WTC11 (cell line): Measurements from ENCODE around the gene TOR1AIP2. TPM values are rescaled to one million over a fixed set of nuclear protein-coding genes. Genes with fewer than 3 reads are reported as not detected.
"Not testable (repeated sequence)": the region's sequence is repeated elsewhere in the genome, so short reads cannot be mapped to it uniquely, and the experiment has no call there.

Experiments used
- ATAC-seq: fragments of 200-7000 bp; cut with Tn5 transposase; 2 replicates; pipeline ENCODE4 v1.10.0; 2021; ENCODE audit warnings: mild to moderate bottlenecking, moderate library complexity
- CTCF ChIA-PET: fragments of 300-600 bp; sonication (Branson Sonifier 250); formaldehyde crosslinking; loops from one replicate; lab custom pipeline; 2021; ENCODE audit warnings: antibody characterized with exemption; lab: Charles Lee
- POLR2A ChIA-PET: fragments of 350-600 bp; sonication (Branson Sonifier 250); formaldehyde crosslinking; loops from one replicate; lab custom pipeline; 2021; ENCODE audit warnings: antibody characterized with exemption; lab: Charles Lee
- DNase-seq: peaks from one replicate; pipeline ENCODE4 v3.0.0; 2021; ENCODE audit warnings: low spot score
- H3K27ac Mint-ChIP-seq: 2 replicates; pipeline ENCODE4 v1.8.0; 2021; ENCODE audit warnings: mixed read lengths
- H3K27me3 Mint-ChIP-seq: 2 replicates; pipeline ENCODE4 v1.8.0; 2021; ENCODE audit warnings: low read depth, mild to moderate bottlenecking, moderate library complexity, mixed read lengths
- H3K36me3 Mint-ChIP-seq: 2 replicates; pipeline ENCODE4 v1.8.0; 2021; ENCODE audit warnings: mixed read lengths
- H3K4me1 Mint-ChIP-seq: 2 replicates; pipeline ENCODE4 v1.8.0; 2022; ENCODE audit warnings: mixed read lengths
- H3K4me3 Mint-ChIP-seq: 2 replicates; pipeline ENCODE4 v1.8.0; 2021; ENCODE audit warnings: mild to moderate bottlenecking, moderate library complexity, mixed read lengths
- H3K9me3 Mint-ChIP-seq: 2 replicates; pipeline ENCODE4 v1.8.0; 2021; ENCODE audit warnings: mixed read lengths
- AR ChIP-seq: fragments of 250-450 bp; sonication (Bioruptor Pico); IDR thresholded peaks from 2 replicates; pipeline ENCODE4 v1.9.0; 2021; ENCODE audit warnings: mild to moderate bottlenecking
- CTCF ChIP-seq: fragments of 200-600 bp; IDR thresholded peaks from 2 replicates; pipeline ENCODE4 v1.8.0; 2022; ENCODE audit warnings: antibody characterized with exemption
- EMX1 ChIP-seq: fragments of 250-450 bp; sonication (Bioruptor Pico); IDR thresholded peaks from 2 replicates; pipeline ENCODE4 v1.8.0; 2021; ENCODE audit warnings: mild to moderate bottlenecking
- ESRRA ChIP-seq: sonication (generic); formaldehyde crosslinking; IDR thresholded peaks from 2 replicates; pipeline ENCODE4 v1.8.1; 2022; ENCODE audit warnings: mild to moderate bottlenecking, missing genetic modification reagents, borderline replicate concordance
- ETV6 ChIP-seq: sonication (generic); formaldehyde crosslinking; IDR thresholded peaks from 2 replicates; pipeline ENCODE4 v1.8.1; 2022; ENCODE audit warnings: mild to moderate bottlenecking, missing genetic modification reagents
- MYBL2 ChIP-seq: sonication (generic); formaldehyde crosslinking; IDR thresholded peaks from 2 replicates; pipeline ENCODE4 v1.8.1; 2023; ENCODE audit warnings: mild to moderate bottlenecking, moderate library complexity, missing genetic modification reagents
- NFATC4 ChIP-seq: fragments of 250-450 bp; sonication (Bioruptor Pico); IDR thresholded peaks from 2 replicates; pipeline ENCODE4 v1.9.0; 2021; ENCODE audit warnings: mild to moderate bottlenecking
- NFE2L1 ChIP-seq: sonication (generic); formaldehyde crosslinking; IDR thresholded peaks from 2 replicates; pipeline ENCODE4 v1.8.1; 2023; ENCODE audit warnings: missing genetic modification reagents
- NR3C1 ChIP-seq: sonication (generic); formaldehyde crosslinking; conservative IDR thresholded peaks from 2 replicates; pipeline ENCODE4 v1.8.1; 2023; ENCODE audit warnings: low read depth, mild to moderate bottlenecking, missing genetic modification reagents
- PRRX2 ChIP-seq: fragments of 250-450 bp; sonication (Bioruptor Pico); IDR thresholded peaks from 2 replicates; pipeline ENCODE4 v1.8.0; 2021; ENCODE audit warnings: mild to moderate bottlenecking
- TEAD4 ChIP-seq: sonication (generic); formaldehyde crosslinking; IDR thresholded peaks from 2 replicates; pipeline ENCODE4 v1.8.0; 2022; ENCODE audit warnings: mild to moderate bottlenecking, missing genetic modification reagents
- ZNF138 ChIP-seq: sonication (generic); formaldehyde crosslinking; conservative IDR thresholded peaks from 2 replicates; pipeline ENCODE4 v1.8.1; 2022; ENCODE audit warnings: mild to moderate bottlenecking, moderate library complexity, missing genetic modification reagents
- ZNF671 ChIP-seq: fragments of 250-450 bp; sonication (Bioruptor Pico); IDR thresholded peaks from 2 replicates; pipeline ENCODE4 v1.8.0; 2021; ENCODE audit warnings: mild to moderate bottlenecking
- total RNA-seq: library from RNA; stranded (reverse); gene quantifications from 3 replicates; pipeline ENCODE4 v1.2.3, GENCODE V29; 2021
- TF ChIP-seq, protein P1 (sequence below): fragments of 250-450 bp; sonication (Bioruptor Pico); IDR thresholded peaks from 2 replicates; pipeline ENCODE4 v2.1.2; 2022; ENCODE audit warnings: mild to moderate bottlenecking, moderate library complexity
- TF ChIP-seq, protein P2 (sequence below): fragments of 250-450 bp; sonication (Bioruptor Pico); IDR thresholded peaks from 2 replicates; pipeline ENCODE4 v1.9.0; 2021; ENCODE audit warnings: mild to moderate bottlenecking
- TF ChIP-seq, protein P3 (sequence below): sonication (generic); formaldehyde crosslinking; IDR thresholded peaks from 2 replicates; pipeline ENCODE4 v1.8.0; 2023; ENCODE audit warnings: missing genetic modification reagents, mild to moderate bottlenecking, borderline replicate concordance
- TF ChIP-seq, protein P4 (sequence below): fragments of 250-450 bp; sonication (Bioruptor Pico); IDR thresholded peaks from 2 replicates; pipeline ENCODE4 v1.9.0; 2021; ENCODE audit warnings: moderate library complexity, mild to moderate bottlenecking, inconsistent platforms, borderline replicate concordance
- TF ChIP-seq, protein P5 (sequence below): sonication (generic); formaldehyde crosslinking; IDR thresholded peaks from 2 replicates; pipeline ENCODE4 v1.8.1; 2023; ENCODE audit warnings: mild to moderate bottlenecking, missing genetic modification reagents
- TF ChIP-seq, protein P6 (sequence below): sonication (generic); formaldehyde crosslinking; IDR thresholded peaks from 2 replicates; pipeline ENCODE4 v1.8.0; 2022; ENCODE audit warnings: mild to moderate bottlenecking, missing genetic modification reagents

Gene TOR1AIP2
- total RNA-seq, 1 experiment from 2014 or later: 57.2 TPM

DNA sequence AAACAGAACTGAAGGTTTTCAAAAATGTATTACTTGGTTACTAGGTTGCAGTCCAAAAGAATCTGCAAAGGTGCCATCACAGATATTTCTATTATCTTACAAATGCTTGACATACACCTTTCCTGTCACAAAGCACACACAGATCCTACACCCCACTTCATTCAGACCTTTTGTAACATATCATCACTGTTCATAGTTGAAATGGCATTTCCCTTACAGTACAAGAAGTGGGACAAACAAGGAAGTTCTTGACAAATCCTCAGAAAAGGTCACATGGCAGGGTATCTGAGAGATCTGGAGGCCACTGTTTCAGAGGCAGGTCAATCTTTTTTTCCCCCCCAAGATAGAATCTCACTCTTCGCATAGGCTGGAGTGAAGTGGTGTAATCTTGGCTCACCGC is 21.3 kb downstream of the TOR1AIP2 start:
- no peaks in the 10 kb centered on the region for H3K36me3 Mint-ChIP-seq
- POLR2A ChIA-PET: no interaction called here
- H3K4me1 Mint-ChIP-seq: no peaks in the 10 kb centered on the region
- CTCF ChIA-PET: no interaction called here
- no peaks in the 10 kb centered on the region for H3K9me3 Mint-ChIP-seq
- ATAC-seq: no peak
- DNase-seq: no peak
- H3K27ac Mint-ChIP-seq: no peak overlapping the region
- TF ChIP-seq NFATC4 (CRISPR knock-in tag) (no peak), ESRRA (CRISPR knock-in tag) (no peak), PRRX2 (no peak), EMX1 (no peak), MYBL2 (no peak), ZNF138 (no peak)
- TF ChIP-seq, protein P1, sequence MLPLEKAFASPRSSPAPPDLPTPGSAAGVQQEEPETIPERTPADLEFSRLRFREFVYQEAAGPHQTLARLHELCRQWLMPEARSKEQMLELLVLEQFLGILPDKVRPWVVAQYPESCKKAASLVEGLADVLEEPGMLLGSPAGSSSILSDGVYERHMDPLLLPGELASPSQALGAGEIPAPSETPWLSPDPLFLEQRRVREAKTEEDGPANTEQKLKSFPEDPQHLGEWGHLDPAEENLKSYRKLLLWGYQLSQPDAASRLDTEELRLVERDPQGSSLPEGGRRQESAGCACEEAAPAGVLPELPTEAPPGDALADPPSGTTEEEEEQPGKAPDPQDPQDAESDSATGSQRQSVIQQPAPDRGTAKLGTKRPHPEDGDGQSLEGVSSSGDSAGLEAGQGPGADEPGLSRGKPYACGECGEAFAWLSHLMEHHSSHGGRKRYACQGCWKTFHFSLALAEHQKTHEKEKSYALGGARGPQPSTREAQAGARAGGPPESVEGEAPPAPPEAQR (CRISPR knock-in tag): no peak
- TF ChIP-seq, protein P2, sequence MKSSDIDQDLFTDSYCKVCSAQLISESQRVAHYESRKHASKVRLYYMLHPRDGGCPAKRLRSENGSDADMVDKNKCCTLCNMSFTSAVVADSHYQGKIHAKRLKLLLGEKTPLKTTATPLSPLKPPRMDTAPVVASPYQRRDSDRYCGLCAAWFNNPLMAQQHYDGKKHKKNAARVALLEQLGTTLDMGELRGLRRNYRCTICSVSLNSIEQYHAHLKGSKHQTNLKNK (CRISPR knock-in tag): no peak
- TF ChIP-seq, protein P3, sequence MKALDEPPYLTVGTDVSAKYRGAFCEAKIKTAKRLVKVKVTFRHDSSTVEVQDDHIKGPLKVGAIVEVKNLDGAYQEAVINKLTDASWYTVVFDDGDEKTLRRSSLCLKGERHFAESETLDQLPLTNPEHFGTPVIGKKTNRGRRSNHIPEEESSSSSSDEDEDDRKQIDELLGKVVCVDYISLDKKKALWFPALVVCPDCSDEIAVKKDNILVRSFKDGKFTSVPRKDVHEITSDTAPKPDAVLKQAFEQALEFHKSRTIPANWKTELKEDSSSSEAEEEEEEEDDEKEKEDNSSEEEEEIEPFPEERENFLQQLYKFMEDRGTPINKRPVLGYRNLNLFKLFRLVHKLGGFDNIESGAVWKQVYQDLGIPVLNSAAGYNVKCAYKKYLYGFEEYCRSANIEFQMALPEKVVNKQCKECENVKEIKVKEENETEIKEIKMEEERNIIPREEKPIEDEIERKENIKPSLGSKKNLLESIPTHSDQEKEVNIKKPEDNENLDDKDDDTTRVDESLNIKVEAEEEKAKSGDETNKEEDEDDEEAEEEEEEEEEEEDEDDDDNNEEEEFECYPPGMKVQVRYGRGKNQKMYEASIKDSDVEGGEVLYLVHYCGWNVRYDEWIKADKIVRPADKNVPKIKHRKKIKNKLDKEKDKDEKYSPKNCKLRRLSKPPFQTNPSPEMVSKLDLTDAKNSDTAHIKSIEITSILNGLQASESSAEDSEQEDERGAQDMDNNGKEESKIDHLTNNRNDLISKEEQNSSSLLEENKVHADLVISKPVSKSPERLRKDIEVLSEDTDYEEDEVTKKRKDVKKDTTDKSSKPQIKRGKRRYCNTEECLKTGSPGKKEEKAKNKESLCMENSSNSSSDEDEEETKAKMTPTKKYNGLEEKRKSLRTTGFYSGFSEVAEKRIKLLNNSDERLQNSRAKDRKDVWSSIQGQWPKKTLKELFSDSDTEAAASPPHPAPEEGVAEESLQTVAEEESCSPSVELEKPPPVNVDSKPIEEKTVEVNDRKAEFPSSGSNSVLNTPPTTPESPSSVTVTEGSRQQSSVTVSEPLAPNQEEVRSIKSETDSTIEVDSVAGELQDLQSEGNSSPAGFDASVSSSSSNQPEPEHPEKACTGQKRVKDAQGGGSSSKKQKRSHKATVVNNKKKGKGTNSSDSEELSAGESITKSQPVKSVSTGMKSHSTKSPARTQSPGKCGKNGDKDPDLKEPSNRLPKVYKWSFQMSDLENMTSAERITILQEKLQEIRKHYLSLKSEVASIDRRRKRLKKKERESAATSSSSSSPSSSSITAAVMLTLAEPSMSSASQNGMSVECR: no peak
- TF ChIP-seq, protein P4, sequence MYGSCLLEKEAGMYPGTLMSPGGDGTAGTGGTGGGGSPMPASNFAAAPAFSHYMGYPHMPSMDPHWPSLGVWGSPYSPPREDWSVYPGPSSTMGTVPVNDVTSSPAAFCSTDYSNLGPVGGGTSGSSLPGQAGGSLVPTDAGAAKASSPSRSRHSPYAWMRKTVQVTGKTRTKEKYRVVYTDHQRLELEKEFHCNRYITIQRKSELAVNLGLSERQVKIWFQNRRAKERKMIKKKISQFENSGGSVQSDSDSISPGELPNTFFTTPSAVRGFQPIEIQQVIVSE (CRISPR knock-in tag): no peak
- TF ChIP-seq, protein P5, sequence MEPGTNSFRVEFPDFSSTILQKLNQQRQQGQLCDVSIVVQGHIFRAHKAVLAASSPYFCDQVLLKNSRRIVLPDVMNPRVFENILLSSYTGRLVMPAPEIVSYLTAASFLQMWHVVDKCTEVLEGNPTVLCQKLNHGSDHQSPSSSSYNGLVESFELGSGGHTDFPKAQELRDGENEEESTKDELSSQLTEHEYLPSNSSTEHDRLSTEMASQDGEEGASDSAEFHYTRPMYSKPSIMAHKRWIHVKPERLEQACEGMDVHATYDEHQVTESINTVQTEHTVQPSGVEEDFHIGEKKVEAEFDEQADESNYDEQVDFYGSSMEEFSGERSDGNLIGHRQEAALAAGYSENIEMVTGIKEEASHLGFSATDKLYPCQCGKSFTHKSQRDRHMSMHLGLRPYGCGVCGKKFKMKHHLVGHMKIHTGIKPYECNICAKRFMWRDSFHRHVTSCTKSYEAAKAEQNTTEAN (CRISPR knock-in tag): no peak
- H3K27me3 Mint-ChIP-seq: no peaks in the 10 kb centered on the region
- H3K4me3 Mint-ChIP-seq: no peak overlapping the region

GRCh38 chr1:179855831-179856230 is 21.8 kb downstream of the TOR1AIP2 start:
- H3K27me3 Mint-ChIP-seq, H3K36me3 Mint-ChIP-seq, H3K4me1 Mint-ChIP-seq, DNase-seq, H3K27ac Mint-ChIP-seq, POLR2A ChIA-PET, H3K4me3 Mint-ChIP-seq, H3K9me3 Mint-ChIP-seq, ATAC-seq, CTCF ChIA-PET: not testable (repeated sequence)

DNA sequence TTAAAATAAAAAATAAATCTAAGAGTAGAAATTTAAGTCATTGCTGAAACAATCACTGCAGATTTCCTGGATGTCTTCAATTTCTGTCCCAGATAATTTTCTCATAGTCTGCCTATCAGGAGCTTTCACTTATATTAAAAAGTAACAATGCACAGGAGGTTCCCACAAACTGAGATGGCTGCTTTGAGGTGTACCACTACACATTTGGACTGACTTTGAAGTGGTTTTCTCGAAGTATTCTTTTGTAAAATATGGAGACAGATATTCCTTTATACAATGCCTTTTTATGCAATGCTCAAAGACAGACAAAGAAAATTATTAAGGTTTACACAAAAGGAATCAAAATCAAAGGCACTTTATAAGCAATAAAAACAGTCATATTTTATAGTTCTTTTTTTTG is 24.5 kb downstream of the TOR1AIP2 start:
- no peaks in the 10 kb centered on the region for H3K9me3 Mint-ChIP-seq
- POLR2A ChIA-PET: no interaction called here
- no peak for TF ChIP-seq NR3C1 (CRISPR knock-in tag)
- TF ChIP-seq ETV6: no peak
- no peak for TF ChIP-seq EMX1
- no peak for TF ChIP-seq AR (CRISPR knock-in tag)
- no peak for TF ChIP-seq NFE2L1
- no peak for TF ChIP-seq CTCF
- no peak for TF ChIP-seq TEAD4 (CRISPR knock-in tag)
- TF ChIP-seq, protein P6, sequence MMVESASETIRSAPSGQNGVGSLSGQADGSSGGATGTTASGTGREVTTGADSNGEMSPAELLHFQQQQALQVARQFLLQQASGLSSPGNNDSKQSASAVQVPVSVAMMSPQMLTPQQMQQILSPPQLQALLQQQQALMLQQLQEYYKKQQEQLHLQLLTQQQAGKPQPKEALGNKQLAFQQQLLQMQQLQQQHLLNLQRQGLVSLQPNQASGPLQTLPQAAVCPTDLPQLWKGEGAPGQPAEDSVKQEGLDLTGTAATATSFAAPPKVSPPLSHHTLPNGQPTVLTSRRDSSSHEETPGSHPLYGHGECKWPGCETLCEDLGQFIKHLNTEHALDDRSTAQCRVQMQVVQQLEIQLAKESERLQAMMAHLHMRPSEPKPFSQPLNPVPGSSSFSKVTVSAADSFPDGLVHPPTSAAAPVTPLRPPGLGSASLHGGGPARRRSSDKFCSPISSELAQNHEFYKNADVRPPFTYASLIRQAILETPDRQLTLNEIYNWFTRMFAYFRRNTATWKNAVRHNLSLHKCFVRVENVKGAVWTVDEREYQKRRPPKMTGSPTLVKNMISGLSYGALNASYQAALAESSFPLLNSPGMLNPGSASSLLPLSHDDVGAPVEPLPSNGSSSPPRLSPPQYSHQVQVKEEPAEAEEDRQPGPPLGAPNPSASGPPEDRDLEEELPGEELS: no peak
- TF ChIP-seq ZNF671 (CRISPR knock-in tag): no peak

More for the DNA sequence above, 24.5 kb downstream of the TOR1AIP2 start:
- Mint-ChIP-seq H3K4me1 (no peaks in the 10 kb centered on the region), H3K27ac (no peak overlapping the region), H3K27me3 (no peaks in the 10 kb centered on the region), H3K4me3 (no peak overlapping the region), H3K36me3 (peaks cover 26% of the 10 kb centered on the region)
- no peak for DNase-seq
- no peak for ATAC-seq
- CTCF ChIA-PET: interaction anchor here (1.0 to 1.6 kb wide), 2 partner anchors 38 to 326 kb away, joined by 4 to 5 read pairs; no protein-coding TSS in a partner anchor
